Activated naive CD8-positive, alpha-beta T cell treated with anti-CD3 and anti-CD28 coated beads, Interleukin-2, amount 50 U/mL, for 16 hours (primary cell): ENCODE data around the gene MOK.
"Not testable (repeated sequence)": the region's sequence is repeated elsewhere in the genome, so short reads cannot be mapped to it uniquely, and the experiment has no call there.

Experiments used
- DNase-seq: peaks from one replicate; pipeline ENCODE4 v3.0.0-alpha.2; 2020; ENCODE audit warnings: low read depth, low spot score

The MOK gene, protein sequence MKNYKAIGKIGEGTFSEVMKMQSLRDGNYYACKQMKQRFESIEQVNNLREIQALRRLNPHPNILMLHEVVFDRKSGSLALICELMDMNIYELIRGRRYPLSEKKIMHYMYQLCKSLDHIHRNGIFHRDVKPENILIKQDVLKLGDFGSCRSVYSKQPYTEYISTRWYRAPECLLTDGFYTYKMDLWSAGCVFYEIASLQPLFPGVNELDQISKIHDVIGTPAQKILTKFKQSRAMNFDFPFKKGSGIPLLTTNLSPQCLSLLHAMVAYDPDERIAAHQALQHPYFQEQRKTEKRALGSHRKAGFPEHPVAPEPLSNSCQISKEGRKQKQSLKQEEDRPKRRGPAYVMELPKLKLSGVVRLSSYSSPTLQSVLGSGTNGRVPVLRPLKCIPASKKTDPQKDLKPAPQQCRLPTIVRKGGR

DNA sequence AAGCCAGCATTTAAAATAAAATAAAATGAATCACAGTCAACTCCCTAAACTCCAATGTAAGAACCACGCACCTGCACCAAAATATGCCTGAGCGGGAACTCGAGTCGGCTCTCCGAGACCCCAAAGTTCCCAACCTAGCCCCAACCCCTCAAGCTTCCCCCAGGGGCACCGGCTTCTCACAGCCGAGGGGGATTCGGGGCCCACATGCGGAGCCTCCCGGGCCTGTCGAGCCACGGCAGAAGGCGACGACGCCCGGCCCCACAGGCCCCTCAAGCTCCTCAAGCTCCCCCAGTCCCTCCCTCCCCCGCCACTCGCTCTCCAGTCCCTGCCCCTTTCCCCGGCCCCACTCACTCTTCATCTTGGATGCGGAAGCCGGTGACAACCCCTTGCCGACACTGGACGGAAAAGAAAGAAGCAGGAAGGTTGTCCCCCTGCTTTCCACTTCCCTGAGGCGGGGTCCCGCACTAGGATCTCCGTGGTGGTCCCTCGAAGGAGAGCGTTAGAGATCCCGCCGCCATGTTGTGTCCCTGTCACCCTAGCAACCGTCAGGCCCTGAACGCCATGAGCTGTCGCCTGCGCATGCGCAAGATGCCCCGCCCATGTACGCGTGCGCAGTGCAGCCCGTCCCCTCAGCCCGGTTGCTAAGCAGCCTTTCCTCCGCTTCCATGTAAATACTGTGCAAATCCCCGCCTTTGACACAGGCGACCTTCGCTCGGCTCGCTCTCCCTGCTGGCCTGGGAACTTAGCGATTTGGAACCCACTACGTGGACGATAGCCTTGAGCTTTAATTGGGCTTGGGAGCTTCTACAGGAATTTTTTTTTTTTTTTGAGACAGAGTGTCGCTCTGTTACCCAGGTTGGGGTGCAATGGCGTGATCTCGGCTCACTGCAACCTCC is at the start of gene MOK:
Gene MOK (minus strand): TSS at position 554 of the 896 bp plus-strand sequence. CDS start 196 bp downstream, at position 358.
- DNase-seq: peak; percentile 88

DNA sequence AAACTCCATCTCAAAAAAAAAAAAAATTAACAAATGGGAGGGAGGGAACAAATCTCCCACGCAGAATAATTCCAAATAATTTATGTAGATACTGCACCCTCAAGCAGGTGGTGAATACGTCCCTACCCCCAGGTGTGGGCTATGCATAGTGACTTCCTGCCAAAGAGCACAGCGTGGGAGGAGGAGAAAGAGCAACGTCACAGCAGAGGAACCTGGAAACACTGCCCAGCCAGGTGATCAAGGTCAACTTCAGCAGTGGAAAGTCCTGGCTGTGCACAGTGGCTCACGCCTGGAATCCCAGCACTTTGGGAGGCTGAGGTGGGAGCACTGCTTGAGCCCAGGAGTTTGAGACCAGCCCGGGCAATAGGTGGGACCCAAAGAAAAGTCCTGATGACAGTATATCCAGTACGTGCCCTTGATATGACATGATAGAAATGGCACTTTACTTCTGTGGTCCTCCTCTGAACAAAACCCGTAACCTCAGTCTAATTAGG is 48.2 kb upstream of the MOK start:
- DNase-seq: no peak

DNA sequence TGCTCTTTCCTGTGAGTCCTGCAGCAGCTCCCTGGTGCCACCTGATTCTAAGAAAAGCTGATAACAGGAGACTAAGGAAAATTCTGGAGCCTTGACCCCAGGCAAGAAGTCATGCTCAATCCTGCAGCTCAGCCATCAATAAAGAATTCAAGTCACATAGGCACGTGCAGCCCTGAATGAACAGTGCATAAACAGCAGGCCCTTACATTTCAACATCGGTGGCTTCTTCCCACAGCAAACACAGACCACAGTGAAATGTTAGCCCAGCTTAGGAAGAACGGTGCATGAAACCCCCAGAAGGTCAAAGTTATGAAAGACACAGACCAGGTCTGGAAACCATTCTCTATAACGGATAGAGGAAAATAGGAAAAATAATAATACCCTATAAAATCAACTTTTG is 47.2 kb upstream of the MOK start:
- no peak for DNase-seq

DNA sequence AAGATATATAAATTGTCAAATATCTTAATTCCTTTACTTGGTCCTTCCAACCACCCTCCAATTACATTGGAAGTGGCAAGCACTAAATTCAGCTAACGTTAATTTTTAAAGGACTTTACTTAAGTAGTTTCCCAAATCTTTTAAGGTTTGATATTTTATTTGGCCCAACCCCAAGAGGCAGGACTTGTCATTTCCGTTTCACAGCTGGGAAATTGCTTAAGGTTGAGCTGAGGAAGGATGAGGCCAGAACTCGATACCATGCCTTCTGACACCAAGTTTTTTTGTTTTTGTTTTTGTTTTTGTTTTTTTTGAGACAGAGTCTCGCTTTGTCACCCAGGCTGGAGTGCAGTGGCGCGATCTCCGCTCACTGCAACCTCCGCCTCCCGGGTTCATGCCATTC is 46.6 kb upstream of the MOK start:
- DNase-seq: not testable (repeated sequence)

DNA sequence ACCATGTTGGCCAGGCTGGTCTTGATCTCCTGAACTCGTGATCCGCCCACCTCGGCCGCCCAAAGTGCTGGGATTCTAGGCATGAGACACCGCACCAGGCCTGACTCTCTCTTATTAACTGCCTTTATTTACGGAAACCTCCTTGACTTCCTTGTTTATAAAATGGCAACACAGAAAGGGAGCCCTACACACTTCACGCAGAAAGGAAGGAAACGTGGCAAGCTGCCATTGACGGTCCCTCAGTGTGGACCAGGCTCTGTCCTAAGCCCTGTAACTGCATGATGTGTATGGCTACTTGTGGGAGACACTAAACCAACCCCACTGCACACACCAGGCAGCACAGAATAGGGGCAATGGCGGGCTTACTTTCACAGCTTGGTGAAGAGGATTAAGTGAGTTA is 46.1 kb upstream of the MOK start:
- no peak for DNase-seq

DNA sequence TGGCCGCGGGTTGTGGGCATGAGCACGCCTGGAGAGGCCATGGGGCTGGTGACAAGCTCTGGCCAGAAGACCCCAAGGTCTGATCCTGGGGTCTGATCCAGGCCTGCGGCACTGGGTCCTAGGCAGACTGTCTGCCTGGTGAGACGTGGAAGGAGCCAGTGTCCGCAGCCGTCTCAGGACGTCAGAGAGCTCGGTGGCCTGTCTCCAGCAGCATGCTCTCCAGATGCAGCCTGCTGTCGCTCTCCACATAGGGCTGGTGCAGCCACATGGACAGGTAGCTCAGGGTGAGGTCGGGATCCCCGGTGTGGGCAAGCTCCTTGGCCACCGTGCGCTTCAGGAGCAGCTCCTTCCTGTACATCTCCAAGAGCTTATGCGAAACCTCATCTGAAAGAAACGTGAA is 43.4 kb upstream of the MOK start:
- no peak for DNase-seq

DNA sequence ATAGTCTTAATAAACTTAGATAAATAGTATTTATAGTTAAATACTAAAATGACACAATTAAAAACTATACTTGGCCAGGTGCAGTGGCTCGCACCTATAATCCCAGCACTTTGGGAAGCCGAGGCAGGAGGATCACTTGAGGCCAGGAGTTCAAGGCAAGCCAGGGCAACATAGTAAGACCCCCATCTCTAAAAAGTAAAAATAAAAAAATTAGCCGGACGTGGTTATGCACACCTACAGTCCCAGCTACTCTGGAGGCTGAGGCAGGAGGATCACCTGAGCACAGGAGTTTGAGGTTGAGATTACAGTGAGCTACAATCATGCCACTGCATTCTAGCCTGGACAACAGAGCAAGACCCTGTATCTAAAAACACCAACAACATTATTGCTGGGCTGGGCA is 41.7 kb upstream of the MOK start:
- DNase-seq: no peak

DNA sequence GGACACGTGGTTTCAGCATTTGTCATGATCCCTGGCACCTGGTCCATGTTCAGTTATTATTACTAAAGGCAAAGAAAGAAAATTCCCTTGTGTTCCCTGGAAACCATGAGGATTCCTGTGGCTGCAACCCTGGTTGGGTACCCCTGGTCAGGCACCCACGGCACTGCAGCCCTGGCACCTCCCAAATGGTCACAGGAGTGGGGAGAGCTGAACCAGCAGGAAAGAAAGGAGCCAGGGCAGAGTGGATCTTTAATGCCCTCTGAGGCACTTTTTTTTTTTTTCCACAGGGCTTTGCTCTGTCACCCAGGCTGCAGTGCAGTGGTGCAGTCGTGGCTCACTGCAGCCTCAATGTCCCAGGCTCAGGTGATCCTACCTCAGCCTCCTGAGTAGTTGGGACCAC is 40.3 kb upstream of the MOK start:
- DNase-seq: no peak

DNA sequence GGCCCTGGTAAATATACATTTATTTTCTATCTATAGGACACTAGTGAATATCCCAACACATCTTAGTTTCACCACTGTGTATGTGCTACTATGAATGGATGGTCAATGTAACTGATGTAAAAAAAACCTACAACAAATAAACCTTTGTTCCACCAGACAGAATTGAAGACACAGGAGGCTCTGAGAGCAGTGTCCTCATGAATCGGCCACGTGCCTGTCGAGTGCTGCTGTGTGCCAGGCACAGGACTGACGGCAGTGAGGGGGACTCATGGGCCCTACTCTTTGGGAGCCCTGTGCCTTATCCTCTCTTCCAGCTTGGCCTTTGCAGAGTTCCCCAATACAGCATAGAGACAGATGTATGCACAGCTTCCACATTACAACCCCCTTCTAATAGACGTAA is 39.5 kb upstream of the MOK start:
- no peak for DNase-seq

DNA sequence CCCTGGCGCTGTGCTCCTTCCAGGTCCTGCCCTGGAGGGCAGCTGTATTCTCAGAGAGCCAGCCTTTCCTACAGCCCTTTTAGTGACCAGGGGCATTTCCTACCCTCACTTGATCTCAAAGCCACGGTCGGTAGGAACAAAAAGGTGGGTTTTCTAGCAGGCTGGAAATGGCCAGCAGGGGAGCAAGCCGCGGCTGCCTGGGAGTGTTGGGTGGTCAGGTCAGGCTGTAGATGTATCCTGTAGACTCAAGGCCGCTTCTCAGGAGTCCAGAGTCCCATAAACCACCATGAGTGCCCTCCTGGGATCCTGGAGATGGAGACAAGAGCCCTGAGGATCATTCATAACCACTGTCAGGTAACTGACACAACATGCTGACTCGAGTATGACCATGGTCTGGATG is 39.1 kb upstream of the MOK start:
- no peak for DNase-seq

DNA sequence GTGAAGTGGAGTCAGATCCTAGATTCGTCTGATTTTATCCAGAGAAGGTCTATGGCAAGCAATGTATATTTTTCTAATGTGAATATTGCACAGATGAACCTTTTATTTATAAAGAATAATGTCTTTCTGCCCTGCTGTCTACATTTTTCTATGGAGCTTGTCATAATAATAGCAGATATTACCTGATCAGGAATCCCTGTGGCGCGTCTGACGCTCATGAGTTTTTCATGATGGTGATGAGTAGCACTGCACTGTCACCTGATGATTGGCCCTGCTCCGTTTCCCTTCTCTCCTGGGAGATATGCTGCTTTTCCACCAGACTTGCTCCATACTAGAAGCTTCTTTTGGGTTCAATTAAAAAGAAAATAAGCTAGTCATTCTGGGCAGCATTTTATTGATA is 37.3 kb upstream of the MOK start:
- no peak for DNase-seq

DNA sequence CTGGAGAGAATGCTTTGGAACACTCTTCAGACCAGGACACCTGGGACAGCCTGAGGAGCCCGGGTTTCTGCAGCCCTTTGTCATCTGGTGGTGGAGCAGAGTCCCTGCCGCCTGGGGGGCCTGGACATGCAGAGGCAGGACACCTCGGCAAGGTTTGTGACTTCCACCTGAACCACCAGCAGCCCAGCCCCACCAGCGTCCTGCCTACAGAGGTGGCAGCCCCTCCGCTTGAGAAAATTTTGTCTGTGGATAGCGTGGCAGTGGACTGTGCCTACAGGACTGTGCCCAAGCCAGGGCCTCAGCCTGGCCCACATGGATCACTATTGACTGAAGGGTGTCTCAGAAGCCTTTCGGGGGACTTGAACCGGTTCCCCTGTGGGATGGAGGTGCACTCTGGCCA is 36.6 kb upstream of the MOK start:
- no peak for DNase-seq

DNA sequence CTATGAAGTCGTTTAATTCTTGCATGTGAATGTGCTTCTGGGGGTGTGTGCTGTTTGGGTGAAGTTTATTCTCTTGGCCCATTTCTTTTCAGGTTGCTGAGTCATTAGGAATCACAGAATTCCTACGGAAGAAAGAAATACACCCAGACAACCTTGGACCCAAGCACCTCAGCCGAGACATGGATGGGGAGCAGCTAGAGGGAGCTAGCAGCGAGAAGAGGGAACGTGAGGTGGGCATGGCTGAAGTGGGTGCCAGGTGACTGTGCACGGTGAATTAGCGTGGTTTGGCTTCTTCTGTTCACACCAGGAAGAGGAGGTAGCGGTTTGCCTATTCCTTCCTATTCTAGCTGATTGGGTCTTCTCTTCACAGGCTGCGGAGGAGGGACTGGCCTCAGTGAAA is 33.8 kb upstream of the MOK start:
- DNase-seq: no peak

DNA sequence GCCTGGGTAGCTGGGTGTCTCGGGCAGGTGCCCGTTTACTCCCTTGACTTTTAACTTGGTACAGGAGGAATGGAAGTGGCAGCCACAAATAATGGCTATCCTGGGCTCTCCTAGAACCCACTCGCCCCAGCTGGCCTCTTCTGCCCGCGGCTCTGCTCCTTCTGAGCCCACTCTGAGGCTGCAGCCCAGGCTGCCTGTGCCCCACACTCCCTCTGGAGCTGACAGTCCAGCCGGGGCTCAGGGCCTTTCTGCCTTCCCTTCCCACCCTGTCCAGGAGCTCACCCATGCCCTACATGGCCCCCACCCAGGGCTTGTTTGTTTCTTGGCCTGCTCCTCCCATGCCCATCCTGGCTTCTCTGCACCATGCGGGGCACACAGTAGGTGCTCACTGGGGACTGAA is 30.2 kb upstream of the MOK start:
- DNase-seq: no peak

DNA sequence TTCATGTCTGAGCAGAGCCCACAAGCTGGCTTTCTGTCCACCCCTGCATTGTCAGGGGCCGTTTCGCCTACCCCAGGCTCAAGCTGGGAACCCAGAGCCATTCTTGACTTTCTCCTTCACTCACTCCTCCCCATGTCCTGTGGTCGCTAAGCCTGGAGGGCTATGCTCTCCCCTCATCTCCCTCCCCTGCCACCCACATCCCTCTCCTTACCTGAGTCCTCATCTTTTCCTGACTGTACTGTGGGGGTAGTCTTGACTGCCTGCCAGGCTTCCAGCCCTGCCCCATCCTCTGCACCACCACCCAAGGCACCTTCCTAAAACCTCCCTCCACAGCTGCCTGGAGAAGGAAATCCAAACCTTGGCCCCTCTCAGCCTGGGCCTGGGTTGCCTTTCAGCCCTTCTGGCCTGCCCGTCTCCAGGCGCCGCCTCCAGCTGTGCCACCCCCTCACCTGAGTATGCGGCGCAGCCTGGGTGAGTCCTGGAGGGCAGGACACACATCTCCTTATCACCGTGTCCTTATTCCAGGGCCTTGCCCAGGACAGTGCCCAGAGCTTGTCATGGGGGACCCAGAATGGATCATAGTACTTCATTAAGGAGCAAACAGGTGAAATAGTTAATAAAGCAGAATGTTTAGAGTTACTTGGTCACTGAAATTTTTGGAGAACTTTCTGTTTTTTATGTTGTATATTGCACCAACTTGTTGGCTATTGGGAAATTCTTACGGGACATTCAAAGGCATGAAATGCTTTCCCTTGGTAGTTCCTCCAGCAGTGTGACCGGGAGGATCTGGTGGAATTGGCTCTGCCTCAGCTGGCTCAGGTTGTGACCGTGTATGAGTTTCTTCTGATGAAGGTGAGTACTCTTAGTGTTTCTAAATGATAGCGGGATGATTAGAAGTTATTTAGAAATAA is 29.1 kb upstream of the MOK start:
- DNase-seq: no peak

DNA sequence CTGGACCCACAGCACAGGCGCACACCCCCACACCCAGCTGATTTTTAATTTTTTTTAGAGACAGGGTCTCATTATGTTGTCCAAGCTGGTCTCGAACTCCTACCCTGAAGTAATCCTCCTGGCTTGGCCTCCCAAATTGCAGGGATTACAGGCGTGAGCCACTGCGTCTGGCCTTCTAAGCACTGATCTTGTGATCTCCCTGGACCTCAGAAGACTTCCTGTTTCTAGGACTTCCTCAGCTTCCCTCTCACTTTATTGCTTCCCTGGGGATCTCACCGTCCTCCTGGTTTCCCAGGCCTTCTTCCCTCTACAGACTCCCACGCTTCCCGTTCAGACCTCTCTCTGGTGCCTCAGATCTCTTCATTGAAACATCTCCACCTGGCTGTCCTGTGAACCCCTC is 28.4 kb upstream of the MOK start:
- no peak for DNase-seq

DNA sequence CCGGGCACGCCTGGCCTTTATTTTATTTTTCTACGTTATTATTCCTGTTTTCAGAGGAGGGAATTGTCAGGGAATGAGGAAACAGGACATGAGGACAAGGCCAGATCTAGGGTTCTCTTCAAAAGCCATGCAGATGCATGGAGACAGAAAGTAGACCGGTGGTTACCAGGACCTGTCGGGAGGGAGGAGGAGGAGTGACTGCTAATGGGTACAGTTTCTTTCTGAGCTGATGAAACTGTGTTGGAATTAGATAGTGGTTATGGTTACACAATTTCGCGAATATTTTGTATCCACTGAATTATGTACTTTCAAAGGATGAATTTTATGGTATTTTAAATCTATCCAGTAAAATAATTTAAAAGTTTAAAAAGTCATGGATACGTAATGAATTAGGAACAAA is 25.8 kb upstream of the MOK start:
- no peak for DNase-seq

DNA sequence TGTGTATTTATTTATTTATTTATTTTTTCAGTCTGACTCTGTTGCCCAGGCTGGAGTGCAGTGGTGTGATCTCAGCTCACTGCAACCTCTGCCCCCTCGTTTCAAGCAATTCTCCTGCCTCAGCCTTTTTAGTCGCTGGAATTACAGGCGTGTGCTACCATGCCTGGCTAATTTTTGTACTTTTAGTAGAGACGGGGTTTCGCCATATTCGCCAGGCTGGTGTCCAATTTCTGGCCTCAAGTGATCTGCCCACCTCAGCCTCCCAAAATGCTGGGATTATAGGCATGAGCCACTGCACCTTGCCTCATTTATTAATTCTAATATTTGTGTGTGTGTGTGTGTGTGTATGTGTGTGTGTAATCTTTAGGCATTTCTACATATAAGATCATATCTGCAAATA is 24.4 kb upstream of the MOK start:
- not testable (repeated sequence) for DNase-seq

DNA sequence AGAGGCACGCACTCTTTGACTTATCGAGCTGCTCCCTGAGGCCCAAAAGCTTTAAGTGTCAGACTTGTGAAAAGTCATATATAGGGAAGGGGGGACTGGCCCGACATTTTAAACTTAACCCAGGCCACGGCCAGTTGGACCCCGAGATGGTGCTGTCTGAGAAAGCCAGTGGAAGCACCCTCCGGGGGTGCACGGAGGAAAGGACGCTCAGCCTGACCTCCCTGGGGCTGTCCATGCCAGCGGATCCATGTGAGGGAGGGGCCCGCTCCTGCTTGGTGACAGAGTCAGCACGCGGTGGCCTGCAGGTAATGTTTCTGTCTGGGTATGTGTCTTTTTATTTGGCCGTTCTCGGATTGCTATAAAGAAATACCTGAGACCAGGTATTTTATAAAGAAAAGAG is 21.6 kb upstream of the MOK start:
- DNase-seq: no peak

DNA sequence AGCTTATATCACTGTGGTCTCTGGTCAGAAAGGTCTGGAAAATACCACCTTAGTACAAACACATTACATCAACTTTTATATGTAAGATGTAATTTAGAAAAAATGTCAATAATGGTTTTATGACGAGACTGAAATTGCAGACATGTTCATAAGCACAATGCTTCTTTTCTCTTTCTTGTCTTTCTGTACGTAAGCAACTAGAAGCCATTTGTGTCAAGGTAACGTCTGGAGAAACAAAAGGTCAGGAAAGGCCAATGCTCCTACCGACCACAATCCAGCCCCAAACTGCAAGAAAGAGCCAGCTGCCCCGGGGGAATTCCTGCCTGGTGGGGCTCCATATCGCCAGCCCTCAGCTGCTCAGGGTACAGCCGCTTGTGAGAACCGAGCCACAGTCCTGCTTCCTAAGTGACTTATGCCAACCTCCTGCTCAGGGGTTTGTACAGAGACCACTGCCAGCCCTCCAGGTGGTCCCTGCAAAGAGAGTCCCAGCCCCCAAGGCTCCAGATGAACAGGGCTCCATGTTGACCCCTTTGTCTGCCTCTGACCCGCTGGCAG is 20.9 kb upstream of the MOK start:
- no peak for DNase-seq

DNA sequence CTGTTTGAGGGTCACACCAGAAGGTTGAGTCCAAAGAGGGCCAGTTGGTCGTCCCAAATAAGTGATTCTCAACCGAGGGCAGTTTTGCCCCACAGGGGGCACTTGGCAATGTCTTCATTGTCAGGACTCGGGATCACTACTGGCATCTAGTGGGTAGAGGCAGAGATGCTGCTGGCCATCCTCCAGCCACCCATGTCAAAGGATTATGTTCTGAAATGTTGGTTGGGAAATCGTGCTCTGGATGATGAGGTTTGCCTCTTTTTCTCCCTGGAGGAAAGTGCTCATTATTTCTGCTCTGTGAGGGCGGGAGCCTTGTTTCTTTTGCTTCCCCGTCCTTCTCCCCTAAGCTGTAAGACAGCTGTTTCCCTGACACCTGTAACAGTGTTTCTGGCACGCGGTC is 18.1 kb upstream of the MOK start:
- no peak for DNase-seq
